ENCODE measurements around the gene RNF212B.

DNA sequence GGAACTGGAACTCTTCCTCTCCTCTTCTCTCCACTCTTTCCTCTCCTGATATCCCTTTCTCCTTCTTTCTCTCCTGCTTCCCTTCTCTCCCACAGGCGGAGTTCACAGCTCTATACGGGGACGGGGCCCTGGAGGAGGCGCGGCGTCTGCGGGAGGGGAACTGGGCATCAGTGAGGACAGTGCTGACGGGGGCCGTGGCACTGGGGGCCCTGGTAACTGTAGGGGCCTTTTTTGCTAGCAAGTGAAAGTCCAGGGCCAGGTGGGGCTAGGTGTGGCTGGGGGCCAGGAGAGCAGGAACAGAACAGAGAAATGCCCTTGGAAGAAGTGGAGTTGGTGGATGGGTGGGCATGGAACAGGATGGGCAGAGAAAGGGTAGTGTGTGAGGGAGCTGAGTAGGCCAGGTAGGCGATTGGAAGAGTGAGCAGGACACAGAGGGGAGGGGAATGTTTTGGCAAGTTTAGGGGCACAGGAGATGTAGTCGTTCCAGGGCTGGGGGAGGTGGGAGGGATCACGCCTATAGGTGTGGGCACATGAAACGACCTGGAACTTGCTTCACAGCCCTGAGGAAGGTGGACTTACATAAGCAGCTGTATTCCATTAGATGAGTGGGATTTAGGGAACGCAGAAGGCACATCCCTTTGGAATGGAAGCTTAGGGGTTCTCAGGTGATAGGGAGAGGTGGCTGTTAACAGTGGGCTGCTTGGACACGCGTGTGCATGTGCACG lies 71.1 kb downstream of the RNF212B start:
- TF ChIP-seq, protein P1, sequence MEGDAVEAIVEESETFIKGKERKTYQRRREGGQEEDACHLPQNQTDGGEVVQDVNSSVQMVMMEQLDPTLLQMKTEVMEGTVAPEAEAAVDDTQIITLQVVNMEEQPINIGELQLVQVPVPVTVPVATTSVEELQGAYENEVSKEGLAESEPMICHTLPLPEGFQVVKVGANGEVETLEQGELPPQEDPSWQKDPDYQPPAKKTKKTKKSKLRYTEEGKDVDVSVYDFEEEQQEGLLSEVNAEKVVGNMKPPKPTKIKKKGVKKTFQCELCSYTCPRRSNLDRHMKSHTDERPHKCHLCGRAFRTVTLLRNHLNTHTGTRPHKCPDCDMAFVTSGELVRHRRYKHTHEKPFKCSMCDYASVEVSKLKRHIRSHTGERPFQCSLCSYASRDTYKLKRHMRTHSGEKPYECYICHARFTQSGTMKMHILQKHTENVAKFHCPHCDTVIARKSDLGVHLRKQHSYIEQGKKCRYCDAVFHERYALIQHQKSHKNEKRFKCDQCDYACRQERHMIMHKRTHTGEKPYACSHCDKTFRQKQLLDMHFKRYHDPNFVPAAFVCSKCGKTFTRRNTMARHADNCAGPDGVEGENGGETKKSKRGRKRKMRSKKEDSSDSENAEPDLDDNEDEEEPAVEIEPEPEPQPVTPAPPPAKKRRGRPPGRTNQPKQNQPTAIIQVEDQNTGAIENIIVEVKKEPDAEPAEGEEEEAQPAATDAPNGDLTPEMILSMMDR (IDR thresholded peaks at IDR 0.05): no peak
- no peak for TF ChIP-seq TCF7L2 (IDR thresholded peaks at IDR 0.05; ENCODE audit: low read depth, low read length)
- TF ChIP-seq POLR2AphosphoS5 (IDR thresholded peaks at IDR 0.05; ENCODE audit: low read depth, low read length): no peak
- TF ChIP-seq, protein P2, sequence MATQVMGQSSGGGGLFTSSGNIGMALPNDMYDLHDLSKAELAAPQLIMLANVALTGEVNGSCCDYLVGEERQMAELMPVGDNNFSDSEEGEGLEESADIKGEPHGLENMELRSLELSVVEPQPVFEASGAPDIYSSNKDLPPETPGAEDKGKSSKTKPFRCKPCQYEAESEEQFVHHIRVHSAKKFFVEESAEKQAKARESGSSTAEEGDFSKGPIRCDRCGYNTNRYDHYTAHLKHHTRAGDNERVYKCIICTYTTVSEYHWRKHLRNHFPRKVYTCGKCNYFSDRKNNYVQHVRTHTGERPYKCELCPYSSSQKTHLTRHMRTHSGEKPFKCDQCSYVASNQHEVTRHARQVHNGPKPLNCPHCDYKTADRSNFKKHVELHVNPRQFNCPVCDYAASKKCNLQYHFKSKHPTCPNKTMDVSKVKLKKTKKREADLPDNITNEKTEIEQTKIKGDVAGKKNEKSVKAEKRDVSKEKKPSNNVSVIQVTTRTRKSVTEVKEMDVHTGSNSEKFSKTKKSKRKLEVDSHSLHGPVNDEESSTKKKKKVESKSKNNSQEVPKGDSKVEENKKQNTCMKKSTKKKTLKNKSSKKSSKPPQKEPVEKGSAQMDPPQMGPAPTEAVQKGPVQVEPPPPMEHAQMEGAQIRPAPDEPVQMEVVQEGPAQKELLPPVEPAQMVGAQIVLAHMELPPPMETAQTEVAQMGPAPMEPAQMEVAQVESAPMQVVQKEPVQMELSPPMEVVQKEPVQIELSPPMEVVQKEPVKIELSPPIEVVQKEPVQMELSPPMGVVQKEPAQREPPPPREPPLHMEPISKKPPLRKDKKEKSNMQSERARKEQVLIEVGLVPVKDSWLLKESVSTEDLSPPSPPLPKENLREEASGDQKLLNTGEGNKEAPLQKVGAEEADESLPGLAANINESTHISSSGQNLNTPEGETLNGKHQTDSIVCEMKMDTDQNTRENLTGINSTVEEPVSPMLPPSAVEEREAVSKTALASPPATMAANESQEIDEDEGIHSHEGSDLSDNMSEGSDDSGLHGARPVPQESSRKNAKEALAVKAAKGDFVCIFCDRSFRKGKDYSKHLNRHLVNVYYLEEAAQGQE (IDR thresholded peaks at IDR 0.05; ENCODE audit: insufficient read depth in 1 of 2, low read depth in 2 of 2, low read length in 1 of 2): no peak

Data from Panc1 (cell line).